ENCODE results near the gene COL9A2. TPM values are rescaled to one million over a fixed set of nuclear protein-coding genes. Genes with fewer than 3 reads are reported as not detected.
A peak's percentile ranks its signal among the peaks of the same experiment; 100 is the strongest.

COL9A2 gene
- polyA plus RNA-seq, 1 of the 3 experiments (the other 2 are of a cell fraction): 0.94 TPM

DNA sequence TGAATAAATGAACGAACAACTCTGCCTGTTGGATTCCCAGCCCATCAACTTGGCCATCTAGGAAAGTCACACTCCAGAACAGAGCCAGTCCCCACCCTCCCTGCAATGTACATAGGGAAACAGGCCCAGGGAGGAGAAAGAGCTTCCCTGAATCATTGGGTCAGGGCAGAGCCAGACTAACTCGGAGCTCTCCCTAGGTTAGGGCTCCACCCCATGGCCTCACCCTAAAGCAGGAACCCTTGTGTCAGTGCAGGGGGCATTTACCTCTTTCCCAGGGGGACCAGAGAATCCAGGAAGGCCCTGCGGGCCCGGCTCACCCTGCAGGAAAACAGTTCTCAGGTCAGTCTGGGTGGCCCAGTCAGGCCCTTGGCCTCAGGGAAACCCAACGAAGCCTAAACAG, 11.6 kb downstream of the COL9A2 start:
- Histone ChIP-seq H3K4me1 (ENCODE audit: control insufficient read depth in 1 of 2, insufficient read depth in 2 of 2, low read depth in 1 of 2, low read length in 1 of 2) (no peaks in the 10 kb centered on the region; a peak in 1 of 4 replicates), H3K9me3 (no peaks in the 10 kb centered on the region), H3K36me3 (replicated peaks in 1 of 2; ENCODE audit: control insufficient read depth in 1 of 2, insufficient read depth in 2 of 2, low read length in 1 of 2) (no peaks in the 10 kb centered on the region), H3K79me2 (ENCODE audit: insufficient read depth) (no peaks in the 10 kb centered on the region), H3K9me2 (no peaks in the 10 kb centered on the region), H3K27ac (ENCODE audit: low read depth in 2 of 2, low read length in 1 of 2) (no peak overlapping the region), H3K27me3 (ENCODE audit: insufficient read depth) (no peaks in the 10 kb centered on the region), H4K20me1 (ENCODE audit: insufficient read depth) (no peaks in the 10 kb centered on the region), H3K9ac (no peak overlapping the region), H2AFZ (ENCODE audit: low read depth) (no peak overlapping the region), H3F3A (replicated peaks; ENCODE audit: insufficient read depth) (no peaks in the 10 kb centered on the region), H3K4me3 (ENCODE audit: low read depth in 2 of 2, low read length in 1 of 2) (no peak overlapping the region), H3K4me2 (no peak overlapping the region)
- ChIA-PET POLR2A (interaction anchor here (0.7 kb wide), 1 partner anchor 33 kb away, joined by 3 read pairs; no protein-coding TSS in a partner anchor), CTCF (interaction anchor here (1.5 to 3.6 kb wide), 2 partner anchors 10 to 153 kb away, joined by 8 to 22 read pairs; no protein-coding TSS in a partner anchor)
- 83% methylated on average over 5 of the region's 5 CpGs for WGBS (ENCODE audit: low lambda C conversion rate)
- TF ChIP-seq RAD21 (IDR thresholded peaks at IDR 0.05; ENCODE audit: low read length): peak; percentile 13; the same call in 1 of the 2 replicates
- no peak for TF ChIP-seq RXRA (IDR thresholded peaks at IDR 0.05; ENCODE audit: borderline replicate concordance, low read depth)
- TF ChIP-seq TCF12 (IDR thresholded peaks at IDR 0.05): no peak
- no peak for DNase-seq

DNA sequence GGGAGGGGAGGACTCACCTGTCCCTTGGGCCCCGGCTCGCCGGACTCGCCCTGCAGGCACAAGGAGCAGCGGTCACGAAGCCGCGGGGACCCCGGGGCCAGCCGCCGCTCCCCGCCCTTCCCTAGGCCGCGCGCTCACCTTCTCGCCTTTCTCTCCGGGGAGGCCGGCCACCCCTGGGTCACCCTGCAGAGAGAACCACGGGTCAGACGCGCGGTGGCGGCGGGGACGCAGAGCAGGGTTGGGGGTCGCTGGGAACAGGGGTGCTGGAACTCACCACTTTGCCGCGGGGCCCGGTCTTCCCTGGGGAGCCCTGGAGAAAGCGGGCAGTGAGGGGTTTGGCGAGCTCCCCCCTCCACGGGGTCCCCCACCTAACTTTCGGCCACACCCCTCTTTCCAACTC, 13.3 kb downstream of the COL9A2 start:
- WGBS (ENCODE audit: low lambda C conversion rate): 89% methylated on average over 15 of the region's 33 CpGs
- H3K4me3 ChIP-seq (ENCODE audit: low read depth in 2 of 2, low read length in 1 of 2): no peak overlapping the region
- CTCF ChIA-PET: interaction anchor here (1.3 to 3.6 kb wide), 2 partner anchors 11 to 160 kb away, joined by 3 to 22 read pairs; no protein-coding TSS in a partner anchor
- no peaks in the 10 kb centered on the region for H3K27me3 ChIP-seq (ENCODE audit: insufficient read depth)
- DNase-seq: no peak
- H2AFZ ChIP-seq (ENCODE audit: low read depth): no peak overlapping the region
- no peaks in the 10 kb centered on the region for H3K36me3 ChIP-seq (replicated peaks in 1 of 2; ENCODE audit: control insufficient read depth in 1 of 2, insufficient read depth in 2 of 2, low read length in 1 of 2)
- no peaks in the 10 kb centered on the region for H3K9me2 ChIP-seq
- no peak overlapping the region for H3K4me2 ChIP-seq
- no peak overlapping the region for H3K9ac ChIP-seq
- POLR2A ChIA-PET: no interaction called here
- no peaks in the 10 kb centered on the region for H3F3A ChIP-seq (replicated peaks; ENCODE audit: insufficient read depth)
- H3K9me3 ChIP-seq: no peaks in the 10 kb centered on the region
- no peak overlapping the region for H3K27ac ChIP-seq (ENCODE audit: low read depth in 2 of 2, low read length in 1 of 2)
- H4K20me1 ChIP-seq (ENCODE audit: insufficient read depth): no peaks in the 10 kb centered on the region
- no peaks in the 10 kb centered on the region for H3K79me2 ChIP-seq (ENCODE audit: insufficient read depth)
- H3K4me1 ChIP-seq (ENCODE audit: control insufficient read depth in 1 of 2, insufficient read depth in 2 of 2, low read depth in 1 of 2, low read length in 1 of 2): no peaks in the 10 kb centered on the region; a peak in 1 of 4 replicates
- no peak for TF ChIP-seq REST (IDR thresholded peaks at IDR 0.05; ENCODE audit: low read depth, low read length)
- no peak for TF ChIP-seq RFX5 (IDR thresholded peaks at IDR 0.05; ENCODE audit: low read length)
- no peak for TF ChIP-seq USF2 (IDR thresholded peaks at IDR 0.05; ENCODE audit: borderline replicate concordance, low read depth, low read length)
- TF ChIP-seq SMC3 (IDR thresholded peaks at IDR 0.05; ENCODE audit: low read depth, low read length): no peak
- TF ChIP-seq, protein P1, sequence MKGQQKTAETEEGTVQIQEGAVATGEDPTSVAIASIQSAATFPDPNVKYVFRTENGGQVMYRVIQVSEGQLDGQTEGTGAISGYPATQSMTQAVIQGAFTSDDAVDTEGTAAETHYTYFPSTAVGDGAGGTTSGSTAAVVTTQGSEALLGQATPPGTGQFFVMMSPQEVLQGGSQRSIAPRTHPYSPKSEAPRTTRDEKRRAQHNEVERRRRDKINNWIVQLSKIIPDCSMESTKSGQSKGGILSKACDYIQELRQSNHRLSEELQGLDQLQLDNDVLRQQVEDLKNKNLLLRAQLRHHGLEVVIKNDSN (IDR thresholded peaks at IDR 0.05; ENCODE audit: borderline replicate concordance, low read depth): no peak
- no peak for TF ChIP-seq RAD21 (IDR thresholded peaks at IDR 0.05; ENCODE audit: low read length)
- TF ChIP-seq SIN3A (IDR thresholded peaks at IDR 0.05; ENCODE audit: borderline replicate concordance, low read depth, low read length): no peak
- no peak for TF ChIP-seq ZBTB33 (IDR thresholded peaks at IDR 0.05; ENCODE audit: borderline replicate concordance, low read depth)
- no peak for TF ChIP-seq MEF2A (IDR thresholded peaks at IDR 0.05; ENCODE audit: borderline replicate concordance, low read depth)
- TF ChIP-seq NRF1 (IDR thresholded peaks at IDR 0.05; ENCODE audit: low read depth, low read length): no peak
- TF ChIP-seq CHD2 (IDR thresholded peaks at IDR 0.05; ENCODE audit: low read length, partially characterized antibody): no peak
- TF ChIP-seq PBX3 (IDR thresholded peaks at IDR 0.05): no peak
- TF ChIP-seq, protein P2, sequence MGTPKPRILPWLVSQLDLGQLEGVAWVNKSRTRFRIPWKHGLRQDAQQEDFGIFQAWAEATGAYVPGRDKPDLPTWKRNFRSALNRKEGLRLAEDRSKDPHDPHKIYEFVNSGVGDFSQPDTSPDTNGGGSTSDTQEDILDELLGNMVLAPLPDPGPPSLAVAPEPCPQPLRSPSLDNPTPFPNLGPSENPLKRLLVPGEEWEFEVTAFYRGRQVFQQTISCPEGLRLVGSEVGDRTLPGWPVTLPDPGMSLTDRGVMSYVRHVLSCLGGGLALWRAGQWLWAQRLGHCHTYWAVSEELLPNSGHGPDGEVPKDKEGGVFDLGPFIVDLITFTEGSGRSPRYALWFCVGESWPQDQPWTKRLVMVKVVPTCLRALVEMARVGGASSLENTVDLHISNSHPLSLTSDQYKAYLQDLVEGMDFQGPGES (IDR thresholded peaks at IDR 0.05; ENCODE audit: low read depth, low read length): no peak
- TF ChIP-seq TAF1 (IDR thresholded peaks at IDR 0.05; ENCODE audit: borderline replicate concordance, low read depth, low read length): no peak
- no peak for TF ChIP-seq MXI1 (IDR thresholded peaks at IDR 0.05; ENCODE audit: low read depth, low read length)
- TF ChIP-seq JUND (IDR thresholded peaks at IDR 0.05): no peak

All from SK-N-SH (cell line).